Measurements from ENCODE around the gene NCL. TPM values are rescaled to one million over a fixed set of nuclear protein-coding genes. Genes with fewer than 3 reads are reported as not detected.
A peak's percentile ranks its signal among the peaks of the same experiment; 100 is the strongest.

The NCL gene
- total RNA-seq, 4 donors from 2014 or later = 104 to 220 (median 175) TPM

DNA sequence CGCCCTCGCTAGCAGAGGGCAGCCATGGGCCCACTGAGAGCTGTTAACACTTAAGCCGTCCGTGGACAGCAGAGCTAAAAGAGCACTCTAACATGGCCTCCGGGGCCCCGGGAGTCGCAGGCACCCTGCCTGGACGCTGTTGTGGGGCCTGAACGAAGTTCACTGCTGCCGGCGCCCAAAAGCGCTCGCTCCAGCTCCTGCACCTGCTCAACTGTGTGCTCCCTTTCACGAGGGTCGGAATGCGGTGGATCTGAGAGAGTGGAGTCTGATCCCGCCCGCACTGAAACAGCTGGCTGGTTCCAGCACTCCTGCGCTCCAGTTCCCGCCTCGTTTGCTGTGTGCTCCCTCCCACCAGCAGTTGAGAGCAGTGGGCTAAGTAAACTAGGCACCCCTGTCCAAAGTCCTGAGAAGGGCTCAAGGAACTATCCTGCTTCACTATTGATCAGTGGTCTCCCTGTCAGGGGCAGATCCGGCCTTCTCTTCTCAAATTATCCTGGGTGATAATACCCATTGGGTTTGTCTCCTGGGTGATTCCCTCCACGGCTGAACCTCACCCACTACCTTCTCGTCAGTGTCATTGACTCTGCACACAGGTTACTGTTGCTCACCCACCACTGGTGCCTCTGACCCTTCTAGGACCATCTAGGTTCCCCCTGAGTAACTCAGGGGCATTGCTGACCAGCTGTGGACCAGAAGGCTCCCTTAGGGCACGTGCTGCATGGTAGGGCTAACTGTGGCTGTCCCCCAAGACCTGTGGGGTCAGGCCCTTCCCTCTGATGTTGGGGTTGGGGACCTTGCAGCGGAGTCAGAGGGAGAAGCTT is 45.3 kb downstream of the NCL start:
- Histone ChIP-seq H3K36me3 (no peaks in the 10 kb centered on the region), H3K4me1 (no peaks in the 10 kb centered on the region), H3K4me3 (no peak overlapping the region), H3K27me3 (peaks cover 0 to 24% (median 0%) of the 10 kb centered on the region in 4 donors), H3K27ac (no peak overlapping the region), H3K9me3 (no peaks in the 10 kb centered on the region)
- 81 to 90% methylated on average over 7 to 20 of the region's 26 CpGs for WGBS, 2 donors
- no peak for DNase-seq
- intact Hi-C loops (cut with DNase I) = no loop called here
- TF ChIP-seq, protein P1, sequence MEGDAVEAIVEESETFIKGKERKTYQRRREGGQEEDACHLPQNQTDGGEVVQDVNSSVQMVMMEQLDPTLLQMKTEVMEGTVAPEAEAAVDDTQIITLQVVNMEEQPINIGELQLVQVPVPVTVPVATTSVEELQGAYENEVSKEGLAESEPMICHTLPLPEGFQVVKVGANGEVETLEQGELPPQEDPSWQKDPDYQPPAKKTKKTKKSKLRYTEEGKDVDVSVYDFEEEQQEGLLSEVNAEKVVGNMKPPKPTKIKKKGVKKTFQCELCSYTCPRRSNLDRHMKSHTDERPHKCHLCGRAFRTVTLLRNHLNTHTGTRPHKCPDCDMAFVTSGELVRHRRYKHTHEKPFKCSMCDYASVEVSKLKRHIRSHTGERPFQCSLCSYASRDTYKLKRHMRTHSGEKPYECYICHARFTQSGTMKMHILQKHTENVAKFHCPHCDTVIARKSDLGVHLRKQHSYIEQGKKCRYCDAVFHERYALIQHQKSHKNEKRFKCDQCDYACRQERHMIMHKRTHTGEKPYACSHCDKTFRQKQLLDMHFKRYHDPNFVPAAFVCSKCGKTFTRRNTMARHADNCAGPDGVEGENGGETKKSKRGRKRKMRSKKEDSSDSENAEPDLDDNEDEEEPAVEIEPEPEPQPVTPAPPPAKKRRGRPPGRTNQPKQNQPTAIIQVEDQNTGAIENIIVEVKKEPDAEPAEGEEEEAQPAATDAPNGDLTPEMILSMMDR (IDR thresholded peaks at IDR 0.05) = no peak
- no peak for TF ChIP-seq POLR2A (IDR thresholded peaks at IDR 0.05)

DNA sequence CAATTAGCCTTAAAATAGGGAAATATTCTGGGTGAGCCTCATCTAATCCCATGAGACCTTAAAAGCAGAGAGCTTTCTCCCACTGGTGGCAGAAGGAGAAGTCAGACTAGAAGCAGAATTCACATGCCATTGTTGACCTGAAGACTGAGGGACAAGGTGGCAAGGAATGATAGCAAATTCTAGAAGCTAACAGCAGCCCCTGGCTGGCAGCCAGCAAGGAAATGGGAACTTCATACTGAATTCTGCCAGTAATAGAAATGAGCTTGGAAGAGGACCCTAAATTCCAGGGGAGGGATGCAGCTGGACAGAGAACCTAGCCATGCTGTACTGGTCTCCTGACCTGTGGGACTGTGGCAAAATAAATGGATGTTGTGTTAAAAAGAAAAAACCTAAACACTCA is 49.3 kb downstream of the NCL start:
- Histone ChIP-seq H3K9me3 (peaks cover 0 to 6% (median 5%) of the 10 kb centered on the region in 3 donors), H3K36me3 (no peaks in the 10 kb centered on the region), H3K4me1 (peaks cover 8 to 21% (median 14%) of the 10 kb centered on the region in 3 donors), H3K27ac (no peak overlapping the region), H3K4me3 (no peak overlapping the region), H3K27me3 (peaks cover 0 to 62% (median 0%) of the 10 kb centered on the region in 4 donors)
- no peak for DNase-seq
- TF ChIP-seq POLR2A (IDR thresholded peaks at IDR 0.05) = no peak
- TF ChIP-seq, protein P1 (IDR thresholded peaks at IDR 0.05) = no peak
- intact Hi-C loops (cut with DNase I) = no loop called here

DNA sequence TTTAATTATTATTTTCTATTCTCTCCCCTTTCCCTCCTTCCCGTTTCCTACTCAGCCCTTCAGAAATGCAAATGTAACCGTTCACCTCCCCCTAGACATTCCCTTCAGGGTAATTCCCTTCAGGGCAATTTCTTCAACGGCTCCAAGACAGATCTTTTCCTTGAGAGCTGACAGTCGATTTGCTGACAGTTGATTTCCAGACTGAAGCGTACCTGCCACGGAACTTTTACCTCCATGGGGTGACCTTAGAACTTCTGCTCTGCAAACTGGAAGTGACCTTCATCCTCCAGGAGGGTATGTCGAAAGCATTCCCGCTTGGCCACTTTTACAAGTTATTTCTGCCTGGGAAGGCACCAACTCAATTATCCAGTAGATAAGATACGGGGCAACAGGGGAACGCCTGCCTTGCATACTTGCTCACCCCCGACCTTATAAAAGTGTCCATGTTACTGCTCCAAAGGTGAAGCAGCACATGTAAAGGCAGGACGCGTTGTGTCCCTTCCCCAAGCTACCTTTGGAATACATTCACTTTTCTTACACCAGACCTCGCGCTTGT is 50.3 kb downstream of the NCL start:
- no peak for TF ChIP-seq POLR2A (IDR thresholded peaks at IDR 0.05)
- TF ChIP-seq, protein P1 (IDR thresholded peaks at IDR 0.05) = no peak
- intact Hi-C loops (cut with DNase I) = no loop called here
- Histone ChIP-seq H3K36me3 (no peaks in the 10 kb centered on the region), H3K4me1 (peaks cover 8 to 21% (median 14%) of the 10 kb centered on the region in 3 donors), H3K27me3 (peaks cover 0 to 58% (median 0%) of the 10 kb centered on the region in 4 donors), H3K4me3 (no peak overlapping the region), H3K27ac (no peak overlapping the region), H3K9me3 (peaks cover 0 to 6% (median 5%) of the 10 kb centered on the region in 3 donors)
- WGBS, 2 donors = 65 to 80% methylated on average over 12 to 15 of the region's 15 CpGs
- DNase-seq = no peak

DNA sequence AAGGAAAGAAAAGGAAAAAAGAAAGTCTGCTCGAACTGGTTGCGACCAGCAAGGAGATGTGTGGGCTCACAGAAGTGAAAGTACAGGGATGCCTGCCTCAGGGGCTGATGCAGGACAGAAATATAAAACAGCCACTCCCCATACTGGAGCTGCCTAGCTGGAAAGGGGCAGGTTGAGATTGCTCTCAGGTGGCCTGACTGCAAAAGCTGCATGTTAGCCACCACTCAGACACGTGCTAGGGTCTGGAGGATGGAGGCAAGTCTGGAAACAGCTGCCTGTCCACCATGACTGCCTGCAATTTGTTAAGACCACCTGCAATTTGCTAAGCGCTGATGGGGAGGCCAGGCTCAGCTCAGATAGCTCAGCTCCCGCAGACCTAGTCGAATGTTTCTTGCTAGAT is 50.8 kb downstream of the NCL start:
- TF ChIP-seq, protein P1 (IDR thresholded peaks at IDR 0.05) = no peak
- no peak for TF ChIP-seq POLR2A (IDR thresholded peaks at IDR 0.05)
- no peak for DNase-seq
- Histone ChIP-seq H3K27ac (no peak overlapping the region), H3K36me3 (no peaks in the 10 kb centered on the region), H3K27me3 (peaks cover 0 to 54% (median 0%) of the 10 kb centered on the region in 4 donors), H3K9me3 (peaks cover 0 to 6% (median 5%) of the 10 kb centered on the region in 3 donors), H3K4me1 (peaks cover 8 to 21% (median 14%) of the 10 kb centered on the region in 3 donors), H3K4me3 (no peak overlapping the region)
- intact Hi-C loops (cut with DNase I) = no loop called here
- WGBS, 2 donors = 85 to 89% methylated on average over 6 of the region's 6 CpGs

DNA sequence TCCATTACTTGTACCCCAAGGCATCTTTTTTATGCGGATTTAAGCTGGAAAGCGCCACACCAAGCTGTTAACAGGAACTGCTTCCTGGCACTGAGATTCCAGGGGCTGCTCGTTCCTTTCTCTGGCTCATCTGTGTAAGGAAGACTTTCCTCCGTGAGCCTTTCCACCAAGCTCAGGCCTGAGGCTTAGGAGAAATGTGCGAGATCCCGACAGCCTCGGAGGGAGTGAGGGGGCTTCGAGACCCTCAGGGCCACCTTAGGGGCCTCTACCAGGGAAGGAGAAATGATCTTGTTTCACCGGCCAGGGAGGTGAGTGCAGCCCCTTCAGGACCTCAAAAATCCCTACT is 51.7 kb downstream of the NCL start:
- Histone ChIP-seq H3K27ac (no peak overlapping the region), H3K4me1 (peaks cover 8 to 21% (median 14%) of the 10 kb centered on the region in 3 donors), H3K9me3 (peaks cover 0 to 6% (median 5%) of the 10 kb centered on the region in 3 donors), H3K27me3 (peaks cover 0 to 50% (median 0%) of the 10 kb centered on the region in 4 donors), H3K4me3 (peak overlapping the region in 3 of 4 donors; percentile 42 to 80 (median 61)), H3K36me3 (no peaks in the 10 kb centered on the region)
- 18 to 32% methylated on average over 3 to 6 of the region's 9 CpGs for WGBS, 2 donors
- DNase-seq = no peak
- intact Hi-C loops (cut with DNase I) = no loop called here
- no peak for TF ChIP-seq POLR2A (IDR thresholded peaks at IDR 0.05)
- TF ChIP-seq, protein P1 (IDR thresholded peaks at IDR 0.05) = no peak

All from esophagus squamous epithelium (tissue), 5 donors.